SK-N-SH treated with all-trans-retinoic acid at 6 μM for 48 hours (cell line): ENCODE data around the gene CFDP1.
A peak's percentile ranks its signal among the peaks of the same experiment; 100 is the strongest.

Experiments
- ATAC-seq: fragments of 200-7000 bp; cut with Tn5 transposase; 3 replicates; pipeline ENCODE4 v1.9.1; 2020; ENCODE audit warnings: mild to moderate bottlenecking, moderate library complexity
- ARNTL ChIP-seq: fragments of 450-650 bp; formaldehyde crosslinking; IDR thresholded peaks from 2 replicates; pipeline ENCODE4 v1.5.0; 2020; ENCODE audit warnings: low read depth, mild to moderate bottlenecking, moderate library complexity, borderline replicate concordance
- CREB5 ChIP-seq: fragments of 250-450 bp; sonication (Bioruptor Pico); IDR thresholded peaks from 2 replicates; pipeline ENCODE4 v1.5.1; 2020; ENCODE audit warnings: low read depth, mild to moderate bottlenecking, moderate library complexity
- CSDC2 ChIP-seq: fragments of 250-450 bp; sonication (Bioruptor Pico); IDR thresholded peaks from 2 replicates; pipeline ENCODE4 v1.5.0; 2020; ENCODE audit warnings: mild to moderate bottlenecking, moderate library complexity
- CSRNP3 ChIP-seq: fragments of 250-450 bp; sonication (Bioruptor Pico); IDR thresholded peaks from 2 replicates; pipeline ENCODE4 v1.5.1; 2021; ENCODE audit warnings: mild to moderate bottlenecking, moderate library complexity
- ESRRG ChIP-seq: fragments of 250-450 bp; sonication (Bioruptor Pico); IDR thresholded peaks from 2 replicates; pipeline ENCODE4 v1.6.1; 2021; ENCODE audit warnings: mild to moderate bottlenecking
- GLIS3 ChIP-seq: fragments of 250-450 bp; sonication (Bioruptor Pico); IDR thresholded peaks from 2 replicates; pipeline ENCODE4 v1.5.0; 2020; ENCODE audit warnings: mild to moderate bottlenecking, moderate library complexity
- ISL1 ChIP-seq: fragments of 250-450 bp; sonication (Bioruptor Pico); IDR thresholded peaks from 2 replicates; pipeline ENCODE4 v2.1.2; 2022; ENCODE audit warnings: mild to moderate bottlenecking, moderate library complexity
- OSR1 ChIP-seq: fragments of 250-450 bp; sonication (Bioruptor Pico); IDR thresholded peaks from 2 replicates; pipeline ENCODE4 v1.8.0; 2022; ENCODE audit warnings: moderate library complexity, mild to moderate bottlenecking, inconsistent platforms
- POU6F1 ChIP-seq: fragments of 250-450 bp; sonication (Bioruptor Pico); IDR thresholded peaks from 2 replicates; pipeline ENCODE4 v1.8.0; 2021; ENCODE audit warnings: low read depth, mild to moderate bottlenecking, moderate library complexity, borderline replicate concordance
- SNAI2 ChIP-seq: fragments of 250-450 bp; sonication (Bioruptor Pico); IDR thresholded peaks from 2 replicates; pipeline ENCODE4 v1.5.0; 2020; ENCODE audit warnings: mild to moderate bottlenecking, moderate library complexity
- TCF4 ChIP-seq: fragments of 250-450 bp; sonication (Bioruptor Pico); IDR thresholded peaks from 2 replicates; pipeline ENCODE4 v1.8.0; 2021; ENCODE audit warnings: mild to moderate bottlenecking, moderate library complexity, borderline replicate concordance
- TOX ChIP-seq: fragments of 250-450 bp; sonication (Bioruptor Pico); IDR thresholded peaks from 2 replicates; pipeline ENCODE4 v1.8.0; 2021; ENCODE audit warnings: mild to moderate bottlenecking, moderate library complexity, borderline replicate concordance
- TSHZ2 ChIP-seq: fragments of 250-450 bp; sonication (Bioruptor Pico); IDR thresholded peaks from 2 replicates; pipeline ENCODE4 v1.5.0; 2020; ENCODE audit warnings: mild to moderate bottlenecking, moderate library complexity
- ZC3H10 ChIP-seq: fragments of 250-450 bp; sonication (Bioruptor Pico); IDR thresholded peaks from 2 replicates; pipeline ENCODE4 v1.5.1; 2021; ENCODE audit warnings: mild to moderate bottlenecking, moderate library complexity
- ZFP3 ChIP-seq: fragments of 250-450 bp; sonication (Bioruptor Pico); IDR thresholded peaks from 2 replicates; pipeline ENCODE4 v1.5.0; 2020; ENCODE audit warnings: mild to moderate bottlenecking, moderate library complexity
- ZNF8 ChIP-seq: fragments of 450-650 bp; formaldehyde crosslinking; IDR thresholded peaks from 2 replicates; pipeline ENCODE4 v1.5.0; 2020; ENCODE audit warnings: mild to moderate bottlenecking, moderate library complexity

Gene CFDP1

GRCh38 chr16:75415169-75415905 is 18.0 kb downstream of the CFDP1 start:
- no peak for TF ChIP-seq CREB5
- TF ChIP-seq, all 23 proteins: peak for 0
- no peak for ATAC-seq

- TF ChIP-seq ZFP3 (no peak), CSDC2 (CRISPR knock-in tag) (no peak)
- TF ChIP-seq, all 23 proteins: peak for 0
- no peak for ATAC-seq
These were observed 19.4 kb downstream of the CFDP1 start for GRCh38 chr16:75413951-75414350.

GRCh38 chr16:75406943-75407342 is 26.4 kb downstream of the CFDP1 start:
- TF ChIP-seq OSR1 (CRISPR knock-in tag) (no peak), ARNTL (CRISPR knock-in tag) (no peak), ESRRG (CRISPR knock-in tag) (no peak), SNAI2 (CRISPR knock-in tag) (no peak), POU6F1 (CRISPR knock-in tag) (no peak), ZC3H10 (no peak), TOX (CRISPR knock-in tag) (no peak), CREB5 (no peak), CSRNP3 (CRISPR knock-in tag) (no peak)
- ATAC-seq = no peak

- TF ChIP-seq TOX (CRISPR knock-in tag) (no peak), ISL1 (CRISPR knock-in tag) (no peak), ZNF8 (CRISPR knock-in tag) (no peak), ESRRG (CRISPR knock-in tag) (no peak), ZFP3 (no peak), TSHZ2 (CRISPR knock-in tag) (no peak), ZC3H10 (no peak), TCF4 (no peak), CSDC2 (CRISPR knock-in tag) (no peak), GLIS3 (CRISPR knock-in tag) (no peak), POU6F1 (CRISPR knock-in tag) (no peak), SNAI2 (CRISPR knock-in tag) (no peak)
- ATAC-seq = peak; percentile 77
These were observed 30.4 kb downstream of the CFDP1 start for GRCh38 chr16:75402821-75403475.
